GM19372 (cell line): ENCODE data around the gene NDUFB7.
A peak's percentile ranks its signal among the peaks of the same experiment; 100 is the strongest.
"Not testable (repeated sequence)": the region's sequence is repeated elsewhere in the genome, so short reads cannot be mapped to it uniquely, and the experiment has no call there.

Experiments
- ATAC-seq: cut with Tn5 transposase; IDR thresholded peaks from one replicate; pipeline ENCODE4 v1.9.1; 2021; ENCODE audit warnings: mild to moderate bottlenecking, low read depth, moderate library complexity; ENCODE audit not compliant: unreplicated experiment

The NDUFB7 gene

GRCh38 chr19:14554382-14554812, 17.5 kb downstream of the NDUFB7 start:
- no peak for ATAC-seq

GRCh38 chr19:14553939-14554243, 18.0 kb downstream of the NDUFB7 start:
- ATAC-seq: no peak

GRCh38 chr19:14553042-14553938, 18.6 kb downstream of the NDUFB7 start:
- no peak for ATAC-seq

GRCh38 chr19:14552006-14552360, 19.9 kb downstream of the NDUFB7 start:
- not testable (repeated sequence) for ATAC-seq

- ATAC-seq: not testable (repeated sequence)
Observed at GRCh38 chr19:14551134-14552005, 20.5 kb downstream of the NDUFB7 start.

GRCh38 chr19:14550201-14550754, 21.6 kb downstream of the NDUFB7 start:
- no peak for ATAC-seq

GRCh38 chr19:14545716-14546082, 26.2 kb downstream of the NDUFB7 start:
- ATAC-seq: no peak

GRCh38 chr19:14544977-14545715, 26.7 kb downstream of the NDUFB7 start:
- ATAC-seq: no peak

GRCh38 chr19:14544047-14544446, 27.8 kb downstream of the NDUFB7 start:
- ATAC-seq: no peak

- ATAC-seq: no peak
Observed at GRCh38 chr19:14542711-14543328, 29.0 kb downstream of the NDUFB7 start.

- ATAC-seq: not testable (repeated sequence)
Observed at GRCh38 chr19:14541979-14542378, 29.9 kb downstream of the NDUFB7 start.

GRCh38 chr19:14540741-14541525, 30.9 kb downstream of the NDUFB7 start:
- no peak for ATAC-seq

- ATAC-seq: no peak
Observed at GRCh38 chr19:14536926-14537692, 34.8 kb downstream of the NDUFB7 start.

- ATAC-seq: no peak
Observed at GRCh38 chr19:14533450-14533849, 38.4 kb downstream of the NDUFB7 start.

- no peak for ATAC-seq
Observed at GRCh38 chr19:14530506-14530905, 41.4 kb downstream of the NDUFB7 start.

- ATAC-seq: no peak
Observed at GRCh38 chr19:14530005-14530348, 41.9 kb downstream of the NDUFB7 start.

- ATAC-seq: peak; percentile 97
Observed at GRCh38 chr19:14529254-14530004, 42.4 kb downstream of the NDUFB7 start, which contains the start of gene TECR. Gene TECR, plus strand, starts transcription at chr19:14529594. Its CDS starts 103 bp downstream, at chr19:14529697.
